PFSK-1 (cell line): ENCODE results near the gene SMIM44.

Source experiments
- POLR2AphosphoS5 ChIP-seq: IDR thresholded peaks from 2 replicates; pipeline ENCODE4 v1.6.1; 2012; ENCODE audit warnings: low read depth, mild to moderate bottlenecking, control low read depth, low read length, moderate library complexity
- SIN3A ChIP-seq: IDR thresholded peaks from 2 replicates; pipeline ENCODE4 v1.6.1; 2012; ENCODE audit warnings: mild to moderate bottlenecking, low read length, moderate library complexity, borderline replicate concordance; ENCODE audit not compliant: insufficient read depth
- TAF1 ChIP-seq: IDR thresholded peaks from 2 replicates; pipeline ENCODE4 v1.6.1; 2012; ENCODE audit warnings: low read length, control low read depth, borderline replicate concordance; ENCODE audit not compliant: insufficient read depth

DNA sequence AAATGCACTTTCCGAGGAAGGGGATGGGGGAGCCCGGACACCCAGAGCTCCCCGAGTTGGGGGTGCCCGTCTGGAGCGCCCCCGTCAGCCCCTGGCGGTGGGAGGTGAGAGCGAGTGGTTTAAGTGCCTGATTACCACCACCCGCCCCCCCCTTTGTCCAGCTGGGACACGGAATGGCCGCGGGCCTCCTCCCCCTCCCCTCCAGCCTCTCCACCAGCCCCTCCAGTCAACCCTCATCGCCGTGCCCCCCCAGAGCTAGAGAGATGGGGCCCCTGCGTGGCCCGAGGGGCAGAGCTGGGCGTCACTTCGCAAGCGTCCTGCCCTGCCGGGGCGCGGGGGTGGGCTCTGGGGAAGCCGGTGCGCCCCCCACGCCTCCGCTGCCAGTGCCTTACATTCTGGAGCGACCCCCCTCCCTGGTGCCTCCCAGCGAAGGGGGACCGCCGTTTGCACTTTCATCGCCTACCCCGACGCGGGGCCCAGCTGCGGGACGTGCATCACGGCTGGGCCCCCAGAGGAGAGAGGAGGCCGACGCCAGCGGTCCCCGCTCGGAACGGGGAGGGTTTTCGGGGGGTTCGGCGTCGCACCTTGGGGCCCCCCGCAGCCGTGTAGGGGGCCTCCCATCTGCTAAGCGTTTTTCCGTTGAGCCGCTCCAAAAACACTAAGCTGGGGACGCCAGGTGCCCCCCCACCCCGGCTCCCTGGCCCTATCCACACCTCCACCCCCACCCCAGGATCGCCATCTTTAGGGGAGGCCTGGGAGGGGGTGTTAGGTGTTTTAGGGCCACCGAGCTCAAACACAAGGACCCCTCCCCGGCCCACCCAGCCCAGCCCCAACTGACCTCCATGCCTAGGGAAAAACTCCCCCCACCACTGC, 19.3 kb downstream of the SMIM44 start:
- no peak for TF ChIP-seq POLR2AphosphoS5
- no peak for TF ChIP-seq SIN3A
- no peak for TF ChIP-seq TAF1
